Psoas muscle (tissue), 8 donors: Measurements from ENCODE around the gene NUBP2. TPM values are rescaled to one million over a fixed set of nuclear protein-coding genes. Genes with fewer than 3 reads are reported as not detected.

Experiments
- ATAC-seq, 4 donors: fragments of 200-7000 bp; cut with Tn5 transposase; one replicate each; pipeline ENCODE4 v1.9.1; 2020; ENCODE audit warnings: moderate library complexity in 3 of 4, mild to moderate bottlenecking in 2 of 4
- DNase-seq, 2 donors: peaks; one replicate each; pipeline ENCODE4 v3.0.0-alpha.2; 2020
- H3K27ac ChIP-seq: fragments of 200-600 bp; one replicate; pipeline ENCODE4 v1.8.0; 2022
- H3K27me3 ChIP-seq, 3 donors: fragments of 200-600 bp in 1 of 3; one replicate each; pipeline versions ENCODE4 v1.6.1 to v1.8.0; 2013 to 2022; ENCODE audit warnings: low read length in 2 of 3, mild to moderate bottlenecking in 2 of 3, moderate library complexity in 1 of 3; ENCODE audit not compliant: insufficient read depth in 3 of 3
- H3K36me3 ChIP-seq, 2 donors: fragments of 200-600 bp in 1 of 2; one replicate each; pipeline versions ENCODE4 v1.6.1 to v1.8.0; 2013 to 2022; ENCODE audit warnings: low read depth in 1 of 2, mild to moderate bottlenecking in 1 of 2, moderate library complexity in 1 of 2; ENCODE audit not compliant: insufficient read depth in 1 of 2
- H3K4me1 ChIP-seq: fragments of 200-600 bp; one replicate; pipeline ENCODE4 v1.8.0; 2022
- H3K4me3 ChIP-seq: fragments of 200-600 bp; one replicate; pipeline ENCODE4 v1.8.0; 2022; ENCODE audit warnings: mild to moderate bottlenecking
- H3K9me3 ChIP-seq: fragments of 200-600 bp; one replicate; pipeline ENCODE4 v1.8.0; 2022
- WGBS, 3 donors: extraction: QIAGEN DNeasy Blood & Tissue Kit; methylation state at CpG; one replicate each; pipeline versions ENCODE4 v1.1.6 to v1.1.7; 2013; 5-methylcytosine and 5-hydroxymethylcytosine counted together
- intact Hi-C, 2 donors: fragments of 100-400 bp; cut with DNase I; formaldehyde crosslinking; loops; one replicate each; pipeline versions ENCODE4 v1.11.0 to v1.14.2; 2022
- polyA plus RNA-seq, 3 donors: library from polyadenylated mRNA; stranded (reverse); fragments of 200-250 nt; gene quantifications; one replicate each; pipeline ENCODE4 v1.2.3, GENCODE V29; 2013
- total RNA-seq, 4 donors: library from RNA; stranded (reverse); fragmentation: NEBNext Ultra II Directional in 2 of 4; extraction: Animal tissue kit (Norgen Biotek cat#: 25700) in 2 of 4; gene quantifications; one replicate each; pipeline versions ENCODE4 v1.2.1 to v1.2.4, GENCODE V29; 2021 to 2023
- TF ChIP-seq, protein P1 (sequence below): fragments of 200-600 bp; IDR thresholded peaks from one replicate; pipeline ENCODE4 v1.8.0; 2022; ENCODE audit warnings: antibody characterized with exemption
- donor health status: healthy with polysubstance abuse.
- donor health status: DM: no; HTN: no; CAD: no; lungs with moderate emphysema.
- donor health status: Bipolar disorder and iron deficiency.
- donor health status: healthy.
- donor health status: DM: yes; HTN: yes; CAD: no.
- donor health status: DM: no; HTN: no; CAD: no.
- donor health status: DM: no; HTN: no; CAD: no.
- donor health status: DM: yes; HTN: yes; CAD: no.

The NUBP2 gene
- total and polyA plus RNA-seq, 7 donors = 34.7 to 96.0 (median 44.7) TPM

DNA sequence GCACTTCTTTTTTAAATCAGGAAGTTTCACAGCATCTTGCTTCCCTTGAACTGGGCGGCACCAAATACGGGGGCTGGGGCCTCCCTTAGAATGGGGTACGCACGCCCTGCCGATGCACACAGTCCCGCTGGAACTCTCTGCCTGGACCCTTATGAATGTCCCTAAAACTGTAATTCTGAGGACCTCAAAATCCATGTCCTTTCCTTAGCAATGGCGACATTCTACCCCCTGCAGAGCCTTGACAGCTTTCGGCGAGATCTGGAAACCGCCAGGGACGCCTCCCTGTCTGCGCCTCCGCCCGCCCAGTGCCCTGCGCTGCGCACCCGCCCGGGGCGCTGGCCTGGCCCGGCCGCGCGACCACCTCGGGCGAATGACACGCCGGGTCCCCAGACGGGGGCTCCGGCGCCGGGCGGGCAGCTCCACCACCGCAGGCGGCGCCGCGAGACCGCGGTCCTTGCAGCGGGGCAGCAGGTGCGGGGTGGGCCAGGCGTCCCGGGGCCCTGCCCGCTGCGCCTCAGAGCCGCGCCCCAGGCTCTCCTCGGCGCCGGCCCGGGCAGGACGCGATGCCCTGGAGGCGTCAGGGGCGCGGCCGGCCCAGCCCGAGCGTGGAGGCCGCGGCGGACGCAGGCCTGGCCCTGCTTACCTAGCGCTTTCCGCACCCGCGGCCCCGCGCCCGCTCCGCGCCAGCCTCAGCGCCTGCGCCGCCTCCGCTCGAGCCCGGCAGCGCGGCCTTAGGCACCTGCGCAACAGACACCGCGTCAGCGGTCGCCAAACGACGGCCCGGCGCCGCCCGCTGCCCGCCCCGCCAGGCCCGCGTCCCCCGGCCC lies 43.3 kb downstream of the NUBP2 start:
- TF ChIP-seq, protein P1, sequence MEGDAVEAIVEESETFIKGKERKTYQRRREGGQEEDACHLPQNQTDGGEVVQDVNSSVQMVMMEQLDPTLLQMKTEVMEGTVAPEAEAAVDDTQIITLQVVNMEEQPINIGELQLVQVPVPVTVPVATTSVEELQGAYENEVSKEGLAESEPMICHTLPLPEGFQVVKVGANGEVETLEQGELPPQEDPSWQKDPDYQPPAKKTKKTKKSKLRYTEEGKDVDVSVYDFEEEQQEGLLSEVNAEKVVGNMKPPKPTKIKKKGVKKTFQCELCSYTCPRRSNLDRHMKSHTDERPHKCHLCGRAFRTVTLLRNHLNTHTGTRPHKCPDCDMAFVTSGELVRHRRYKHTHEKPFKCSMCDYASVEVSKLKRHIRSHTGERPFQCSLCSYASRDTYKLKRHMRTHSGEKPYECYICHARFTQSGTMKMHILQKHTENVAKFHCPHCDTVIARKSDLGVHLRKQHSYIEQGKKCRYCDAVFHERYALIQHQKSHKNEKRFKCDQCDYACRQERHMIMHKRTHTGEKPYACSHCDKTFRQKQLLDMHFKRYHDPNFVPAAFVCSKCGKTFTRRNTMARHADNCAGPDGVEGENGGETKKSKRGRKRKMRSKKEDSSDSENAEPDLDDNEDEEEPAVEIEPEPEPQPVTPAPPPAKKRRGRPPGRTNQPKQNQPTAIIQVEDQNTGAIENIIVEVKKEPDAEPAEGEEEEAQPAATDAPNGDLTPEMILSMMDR = peak; percentile 20
- H3K36me3 ChIP-seq = peaks cover 0 to 37% of the 10 kb centered on the region in 2 donors
- H3K9me3 ChIP-seq = no peaks in the 10 kb centered on the region
- H3K27me3 ChIP-seq = no peaks in the 10 kb centered on the region
- peak overlapping the region; percentile 90 for H3K27ac ChIP-seq
- DNase-seq (no peak), ATAC-seq (peak; percentile 39 to 56 (median 47))
- peak overlapping the region; percentile 79 for H3K4me3 ChIP-seq
- WGBS, 3 donors = 2% methylated on average over 45 to 96 of the region's 96 CpGs
- H3K4me1 ChIP-seq = peaks cover 47% of the 10 kb centered on the region
- intact Hi-C loops = no loop called here

DNA sequence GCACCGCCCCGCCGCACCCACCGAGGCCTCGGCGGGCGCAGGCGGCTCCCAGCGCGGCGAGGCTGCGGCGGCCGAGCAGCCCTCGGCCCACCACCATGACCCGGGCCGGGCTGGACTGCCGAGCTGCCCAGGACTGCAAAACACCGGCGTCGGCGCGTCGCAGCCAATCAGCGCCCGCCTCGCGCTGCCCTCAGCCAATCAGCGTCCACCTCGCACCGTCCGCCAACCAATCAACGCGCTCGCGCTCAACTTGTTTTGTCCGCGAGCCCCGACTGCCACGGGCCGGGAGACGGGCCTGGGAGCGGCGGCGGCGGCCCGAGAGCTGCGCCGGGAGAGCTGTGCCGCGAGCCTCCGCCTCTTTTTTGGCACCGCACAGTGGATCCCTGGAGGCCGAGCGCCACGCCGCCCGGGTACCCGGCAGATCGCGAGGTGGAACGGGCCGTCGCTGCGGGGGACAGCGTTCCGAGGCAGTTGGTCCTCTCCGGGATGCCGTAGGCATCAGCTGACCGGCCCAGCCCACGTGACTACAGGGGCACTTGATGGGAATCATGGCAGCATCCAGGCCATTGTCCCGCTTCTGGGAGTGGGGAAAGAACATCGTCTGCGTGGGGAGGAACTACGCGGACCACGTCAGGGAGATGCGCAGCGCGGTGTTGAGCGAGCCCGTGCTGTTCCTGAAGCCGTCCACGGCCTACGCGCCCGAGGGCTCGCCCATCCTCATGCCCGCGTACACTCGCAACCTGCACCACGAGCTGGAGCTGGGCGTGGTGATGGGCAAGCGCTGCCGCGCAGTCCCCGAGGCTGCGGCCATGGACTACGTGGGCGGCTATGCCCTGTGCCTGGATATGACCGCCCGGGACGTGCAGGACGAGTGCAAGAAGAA lies 44.2 kb downstream of the NUBP2 start, which contains the start of the genes FAHD1 and HAGH:
Gene FAHD1, plus strand, starts transcription at position 516 of the 883 bp plus-strand sequence. Its CDS starts 33 bp downstream, at position 549.
Gene HAGH, minus strand, starts transcription at position 135 of the 883 bp plus-strand sequence. Its CDS starts 38 bp downstream, at position 97.
- 0 to 1% (median 0%) methylated on average over 62 to 104 of the region's 104 CpGs for WGBS, 3 donors
- Histone ChIP-seq H3K27me3 (no peaks in the 10 kb centered on the region), H3K27ac (peak within 1 kb of the TSS; percentile 90), H3K4me3 (peak within 1 kb of the TSS; percentile 79), H3K9me3 (no peaks in the 10 kb centered on the region), H3K36me3 (peaks cover 0 to 35% of the 10 kb centered on the region in 2 donors), H3K4me1 (peaks cover 47% of the 10 kb centered on the region)
- ATAC-seq = peak; percentile 95 to 97 (median 96)
- DNase-seq = peak; percentile 94 to 97
- TF ChIP-seq, protein P1 = no peak
- intact Hi-C loops = no loop called here

DNA sequence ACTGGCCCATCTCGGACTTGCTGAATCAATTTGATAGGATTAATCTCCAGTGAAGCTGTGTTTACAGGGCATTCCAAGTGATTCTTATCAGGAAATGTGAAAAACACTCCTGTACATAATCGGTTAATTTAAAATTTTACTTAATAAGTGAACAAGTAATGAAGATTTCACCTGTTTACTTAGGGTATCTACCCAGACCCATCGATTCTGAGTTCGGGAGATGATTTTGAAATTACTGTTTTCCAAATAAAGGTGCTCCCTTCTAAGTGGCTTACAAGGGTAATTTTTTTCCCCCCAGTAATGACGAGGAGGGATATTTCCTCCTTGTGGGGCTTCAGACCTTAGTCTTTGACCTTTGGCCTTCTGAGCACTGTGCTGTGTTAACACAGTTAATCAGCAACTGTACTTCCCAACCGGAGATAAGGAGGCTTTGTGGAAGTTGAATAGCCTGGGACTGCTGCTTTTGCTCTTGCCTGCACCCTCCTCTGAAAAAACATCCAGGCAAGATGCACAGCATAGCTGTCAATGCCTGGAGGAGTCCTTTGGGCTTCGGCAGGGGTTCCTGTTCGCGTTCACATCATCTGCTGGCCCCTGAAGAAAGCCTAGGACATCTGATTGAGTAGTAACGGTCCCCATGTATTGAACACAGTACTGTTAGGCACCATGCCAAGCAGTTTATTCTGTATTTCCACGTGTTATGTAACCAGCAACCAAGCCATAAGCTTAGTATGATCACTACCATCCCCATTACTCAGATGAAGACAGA lies 46.1 kb downstream of the NUBP2 start:
- intact Hi-C loops = no loop called here
- peak overlapping the region; percentile 79 for H3K4me3 ChIP-seq
- ATAC-seq (no peak), DNase-seq (no peak)
- peaks cover 44% of the 10 kb centered on the region for H3K4me1 ChIP-seq
- 74 to 76% (median 76%) methylated on average over 11 of the region's 11 CpGs for WGBS, 3 donors
- peaks cover 0 to 28% of the 10 kb centered on the region in 2 donors for H3K36me3 ChIP-seq
- no peaks in the 10 kb centered on the region for H3K27me3 ChIP-seq
- TF ChIP-seq, protein P1 = no peak
- no peaks in the 10 kb centered on the region for H3K9me3 ChIP-seq
- peak overlapping the region; percentile 8 for H3K27ac ChIP-seq

DNA sequence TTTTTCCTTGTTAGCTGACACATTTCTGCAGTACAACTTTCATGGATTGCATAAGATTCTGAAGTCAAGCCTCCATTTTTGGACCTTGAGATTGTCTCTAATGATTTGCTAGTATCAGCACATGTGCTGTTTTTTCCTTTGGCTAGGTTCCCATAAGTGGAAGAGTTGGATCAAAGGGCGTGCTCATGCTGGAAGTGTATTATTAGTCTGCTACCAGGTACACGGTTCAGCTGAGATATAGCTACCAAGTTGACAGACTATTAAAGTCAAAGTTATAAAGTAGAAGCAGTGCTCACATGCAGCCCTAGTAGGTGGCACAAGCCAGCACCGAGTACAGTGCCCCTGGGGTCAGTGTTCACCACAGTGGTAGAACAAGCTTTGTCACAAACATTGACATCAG lies 47.5 kb downstream of the NUBP2 start:
- TF ChIP-seq, protein P1 = no peak
- Histone ChIP-seq H3K4me1 (peaks cover 31% of the 10 kb centered on the region), H3K27me3 (no peaks in the 10 kb centered on the region), H3K36me3 (peaks cover 0 to 28% of the 10 kb centered on the region in 2 donors), H3K4me3 (no peak overlapping the region), H3K27ac (no peak overlapping the region), H3K9me3 (no peaks in the 10 kb centered on the region)
- intact Hi-C loops = no loop called here
- DNase-seq = no peak
- 29 to 43% (median 38%) methylated on average over 3 of the region's 3 CpGs for WGBS, 3 donors
- no peak for ATAC-seq
